Fibroblast of villous mesenchyme (primary cell): ENCODE results near the gene DNALI1. TPM values are rescaled to one million over a fixed set of nuclear protein-coding genes. Genes with fewer than 3 reads are reported as not detected.
"Not testable (repeated sequence)": the region's sequence is repeated elsewhere in the genome, so short reads cannot be mapped to it uniquely, and the experiment has no call there.

Source experiments
- DNase-seq: peaks from one replicate; pipeline ENCODE4 v3.0.0-alpha.2; 2010; ENCODE audit warnings: low read depth
- H3K4me3 ChIP-seq: 2 replicates; pipeline ENCODE4 v1.5.1; 2011; ENCODE audit warnings: low read depth, mild to moderate bottlenecking, low read length
- CTCF ChIP-seq: IDR thresholded peaks from 2 replicates; pipeline ENCODE4 v1.5.1; 2012; ENCODE audit warnings: low read depth, mild to moderate bottlenecking, low read length; ENCODE audit not compliant: insufficient read depth
- total RNA-seq: library from RNA; depleted of rRNA; stranded (reverse); fragments of >200 nt; gene quantifications from 2 replicates; pipeline ENCODE4 v1.2.3, GENCODE V29; 2012

DNALI1 gene
- total RNA-seq, 1 donor, result 7.3 TPM

- H3K4me3 ChIP-seq, result no peak overlapping the region
- DNase-seq, result no peak
- TF ChIP-seq CTCF, result no peak
Measured at GRCh38 chr1:37559080-37559479, 2.3 kb downstream of the DNALI1 start.

GRCh38 chr1:37559957-37560379 is 3.2 kb downstream of the DNALI1 start:
- not testable (repeated sequence) for DNase-seq, H3K4me3 ChIP-seq

GRCh38 chr1:37560401-37561132 is 3.8 kb downstream of the DNALI1 start:
- H3K4me3 ChIP-seq, result no peak overlapping the region
- no peak for TF ChIP-seq CTCF
- DNase-seq, result peak; percentile 25

GRCh38 chr1:37561133-37562132 is 4.7 kb downstream of the DNALI1 start:
- DNase-seq, result peak; percentile 55
- no peak overlapping the region for H3K4me3 ChIP-seq
- TF ChIP-seq CTCF, result peak; percentile 79

- DNase-seq, result no peak
- TF ChIP-seq CTCF, result no peak
- H3K4me3 ChIP-seq, result no peak overlapping the region
Measured at GRCh38 chr1:37562984-37563383, 6.2 kb downstream of the DNALI1 start.

GRCh38 chr1:37564892-37565291 is 8.2 kb downstream of the DNALI1 start:
- H3K4me3 ChIP-seq, result no peak overlapping the region
- DNase-seq, result no peak
- no peak for TF ChIP-seq CTCF

GRCh38 chr1:37567023-37567422 is 10.3 kb downstream of the DNALI1 start:
- DNase-seq, result peak; percentile 93
- H3K4me3 ChIP-seq, result no peak overlapping the region
- no peak for TF ChIP-seq CTCF
